ENCODE data around the gene SNX19.

DNA sequence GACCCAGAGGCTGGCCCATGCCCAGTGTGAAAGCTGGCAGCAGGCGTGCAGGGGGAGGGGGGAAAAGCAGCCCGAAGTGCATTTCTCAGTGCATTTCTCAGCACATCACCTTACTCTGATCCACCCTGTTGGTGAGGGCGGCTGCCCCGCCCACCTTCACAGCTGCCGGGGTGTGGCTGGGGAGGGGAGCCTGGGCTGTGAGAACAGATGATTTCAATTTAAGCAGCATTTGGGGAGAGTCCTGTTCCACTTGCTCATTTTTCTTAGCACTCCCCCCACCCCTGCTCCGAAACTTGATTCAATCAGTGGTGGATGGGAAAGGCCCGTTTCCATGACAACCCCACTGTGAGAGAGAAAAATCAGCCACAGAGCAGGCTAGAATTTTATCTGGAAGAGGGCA is 84.8 kb downstream of the SNX19 start:
- TF ChIP-seq, protein P1, sequence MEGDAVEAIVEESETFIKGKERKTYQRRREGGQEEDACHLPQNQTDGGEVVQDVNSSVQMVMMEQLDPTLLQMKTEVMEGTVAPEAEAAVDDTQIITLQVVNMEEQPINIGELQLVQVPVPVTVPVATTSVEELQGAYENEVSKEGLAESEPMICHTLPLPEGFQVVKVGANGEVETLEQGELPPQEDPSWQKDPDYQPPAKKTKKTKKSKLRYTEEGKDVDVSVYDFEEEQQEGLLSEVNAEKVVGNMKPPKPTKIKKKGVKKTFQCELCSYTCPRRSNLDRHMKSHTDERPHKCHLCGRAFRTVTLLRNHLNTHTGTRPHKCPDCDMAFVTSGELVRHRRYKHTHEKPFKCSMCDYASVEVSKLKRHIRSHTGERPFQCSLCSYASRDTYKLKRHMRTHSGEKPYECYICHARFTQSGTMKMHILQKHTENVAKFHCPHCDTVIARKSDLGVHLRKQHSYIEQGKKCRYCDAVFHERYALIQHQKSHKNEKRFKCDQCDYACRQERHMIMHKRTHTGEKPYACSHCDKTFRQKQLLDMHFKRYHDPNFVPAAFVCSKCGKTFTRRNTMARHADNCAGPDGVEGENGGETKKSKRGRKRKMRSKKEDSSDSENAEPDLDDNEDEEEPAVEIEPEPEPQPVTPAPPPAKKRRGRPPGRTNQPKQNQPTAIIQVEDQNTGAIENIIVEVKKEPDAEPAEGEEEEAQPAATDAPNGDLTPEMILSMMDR (IDR thresholded peaks at IDR 0.05), result no peak
- TF ChIP-seq POLR2A (IDR thresholded peaks at IDR 0.05), result no peak

Data from Peyer's patch (tissue), 4 donors.